Glutamatergic neuron (in vitro differentiated cells): Measurements from ENCODE around the gene ROCK2. TPM values are rescaled to one million over a fixed set of nuclear protein-coding genes. Genes with fewer than 3 reads are reported as not detected.

Experiments
- DNase-seq: peaks from one replicate; pipeline ENCODE4 v3.0.0; 2022
- H3K27ac Mint-ChIP-seq: one replicate; pipeline ENCODE4 v1.8.0; 2020; ENCODE audit warnings: mild to moderate bottlenecking, mixed read lengths, inconsistent platforms; ENCODE audit not compliant: unreplicated experiment
- H3K27me3 Mint-ChIP-seq: one replicate; pipeline ENCODE4 v1.8.0; 2020; ENCODE audit warnings: mild to moderate bottlenecking, moderate library complexity, mixed read lengths, inconsistent platforms; ENCODE audit not compliant: unreplicated experiment
- H3K36me3 Mint-ChIP-seq: one replicate; pipeline ENCODE4 v1.8.0; 2020; ENCODE audit warnings: mild to moderate bottlenecking, mixed read lengths, inconsistent platforms; ENCODE audit not compliant: unreplicated experiment
- H3K4me1 Mint-ChIP-seq: one replicate; pipeline ENCODE4 v1.8.0; 2020; ENCODE audit warnings: mild to moderate bottlenecking, low read depth, mixed read lengths, inconsistent platforms; ENCODE audit not compliant: unreplicated experiment
- H3K4me3 Mint-ChIP-seq: one replicate; pipeline ENCODE4 v1.8.0; 2020; ENCODE audit warnings: mild to moderate bottlenecking, mixed read lengths, inconsistent platforms; ENCODE audit not compliant: unreplicated experiment
- H3K9me3 Mint-ChIP-seq: one replicate; pipeline ENCODE4 v1.8.0; 2020; ENCODE audit warnings: mild to moderate bottlenecking, moderate library complexity, mixed read lengths, inconsistent platforms; ENCODE audit not compliant: unreplicated experiment
- CTCF ChIP-seq: fragments of 200-600 bp; sonication (generic); IDR thresholded peaks from one replicate; pipeline ENCODE4 v1.5.0; 2021; ENCODE audit not compliant: partially characterized antibody, unreplicated experiment
- total RNA-seq: library from RNA; stranded (reverse); fragmentation: NEBNext Ultra II Directional; extraction: Animal tissue kit (Norgen Biotek cat#: 25700); gene quantifications from one replicate; pipeline ENCODE4 v1.2.1, GENCODE V29; 2021; ENCODE audit not compliant: unreplicated experiment

Gene ROCK2
- total RNA-seq, 1 donor from 2014 or later: 34.6 TPM

- Mint-ChIP-seq H3K4me3 (no peak overlapping the region), H3K36me3 (no peaks in the 10 kb centered on the region), H3K27me3 (peaks cover 5% of the 10 kb centered on the region), H3K27ac (peak overlapping the region; percentile 79), H3K9me3 (peaks cover 15% of the 10 kb centered on the region), H3K4me1 (peaks cover 23% of the 10 kb centered on the region)
- TF ChIP-seq CTCF: no peak
- DNase-seq: no peak
These were observed 180.8 kb downstream of the ROCK2 start for GRCh38 chr2:11163439-11164317.

- no peak for DNase-seq
- H3K27me3 Mint-ChIP-seq: peaks cover 5% of the 10 kb centered on the region
- H3K36me3 Mint-ChIP-seq: no peaks in the 10 kb centered on the region
- no peak for TF ChIP-seq CTCF
- peaks cover 12% of the 10 kb centered on the region for H3K9me3 Mint-ChIP-seq
- peaks cover 23% of the 10 kb centered on the region for H3K4me1 Mint-ChIP-seq
- no peak overlapping the region for H3K27ac Mint-ChIP-seq
- H3K4me3 Mint-ChIP-seq: no peak overlapping the region
These were observed 182.7 kb downstream of the ROCK2 start for GRCh38 chr2:11161747-11162146.

GRCh38 chr2:11160731-11161455 lies 183.5 kb downstream of the ROCK2 start:
- H3K4me1 Mint-ChIP-seq: peaks cover 25% of the 10 kb centered on the region
- H3K27me3 Mint-ChIP-seq: peaks cover 5% of the 10 kb centered on the region
- H3K27ac Mint-ChIP-seq: peak overlapping the region; percentile 56
- H3K4me3 Mint-ChIP-seq: peak overlapping the region; percentile 31
- no peak for DNase-seq
- TF ChIP-seq CTCF: no peak
- no peaks in the 10 kb centered on the region for H3K36me3 Mint-ChIP-seq
- peaks cover 14% of the 10 kb centered on the region for H3K9me3 Mint-ChIP-seq

GRCh38 chr2:11160256-11160655 lies 184.2 kb downstream of the ROCK2 start:
- Mint-ChIP-seq H3K4me1 (peaks cover 25% of the 10 kb centered on the region), H3K9me3 (peaks cover 14% of the 10 kb centered on the region), H3K4me3 (peak overlapping the region; percentile 31)

More at GRCh38 chr2:11160256-11160655, 184.2 kb downstream of the ROCK2 start:
- TF ChIP-seq CTCF: no peak
- Mint-ChIP-seq H3K36me3 (no peaks in the 10 kb centered on the region), H3K27me3 (peaks cover 5% of the 10 kb centered on the region), H3K27ac (peak overlapping the region; percentile 56)
- DNase-seq: no peak
